HEK293T (cell line): ENCODE data around the gene PIM1.

Experiments used
- ARNT ChIP-seq: fragments of 450-650 bp; IDR thresholded peaks from 2 replicates; pipeline ENCODE4 v1.6.1; 2017; ENCODE audit warnings: mild to moderate bottlenecking
- BHLHE40 ChIP-seq: fragments of 450-650 bp; IDR thresholded peaks from 2 replicates; pipeline ENCODE4 v1.6.1; 2016; ENCODE audit warnings: mild to moderate bottlenecking, moderate library complexity, borderline replicate concordance
- CTBP1 ChIP-seq: fragments of 450-650 bp; IDR thresholded peaks from 2 replicates; pipeline ENCODE4 v1.6.1; 2016; ENCODE audit warnings: borderline replicate concordance
- ELF4 ChIP-seq: fragments of 450-650 bp; IDR thresholded peaks from 2 replicates; pipeline ENCODE4 v1.6.1; 2017; ENCODE audit warnings: antibody characterized with exemption
- FOXK2 ChIP-seq: fragments of 450-650 bp; IDR thresholded peaks from 2 replicates; pipeline ENCODE4 v1.6.1; 2016; ENCODE audit warnings: mild to moderate bottlenecking
- FOXM1 ChIP-seq: fragments of 450-650 bp; IDR thresholded peaks from 2 replicates; pipeline ENCODE4 v1.6.1; 2017; ENCODE audit warnings: mild to moderate bottlenecking, borderline replicate concordance
- L3MBTL2 ChIP-seq: fragments of 450-650 bp; conservative IDR thresholded peaks from 2 replicates; pipeline ENCODE4 v1.6.1; 2016; ENCODE audit warnings: mild to moderate bottlenecking
- TF ChIP-seq, protein P1 (sequence below): fragments of 450-650 bp; IDR thresholded peaks from 2 replicates; pipeline ENCODE4 v1.6.1; 2016

DNA sequence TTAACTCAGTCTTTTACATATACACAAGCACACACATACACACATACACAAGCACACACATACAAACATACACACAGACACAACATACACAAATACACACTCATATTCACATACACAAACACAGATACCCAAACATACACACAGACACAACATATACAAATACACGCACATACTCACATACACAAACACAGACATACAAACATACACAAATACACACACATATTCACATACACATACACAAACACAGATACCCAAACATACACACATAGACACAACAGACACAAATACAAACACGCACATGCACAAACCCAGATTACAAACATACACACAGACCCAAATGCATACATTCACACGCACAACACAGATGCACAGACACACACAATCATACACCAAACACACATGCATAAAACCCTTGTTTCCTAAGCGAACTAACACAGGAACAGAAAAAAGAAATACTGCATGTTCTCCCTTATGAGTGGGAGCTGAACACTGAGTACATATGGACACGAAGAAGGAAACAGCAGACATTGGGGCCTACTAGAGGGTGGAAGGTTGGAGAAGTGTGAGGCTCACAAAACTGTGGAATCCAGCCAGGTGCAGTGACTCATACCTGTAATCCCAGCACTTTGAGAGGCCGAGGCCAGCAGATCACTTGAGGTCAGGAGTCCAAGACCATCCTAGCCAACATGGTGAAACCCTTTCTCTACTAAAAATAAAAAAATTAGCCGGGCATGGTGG is 34.2 kb downstream of the PIM1 start:
- peak; percentile 31; the same call in 1 of the 2 replicates for TF ChIP-seq CTBP1
- TF ChIP-seq BHLHE40, result no peak
- TF ChIP-seq ELF4, result no peak
- no peak for TF ChIP-seq FOXM1
- TF ChIP-seq, protein P1, sequence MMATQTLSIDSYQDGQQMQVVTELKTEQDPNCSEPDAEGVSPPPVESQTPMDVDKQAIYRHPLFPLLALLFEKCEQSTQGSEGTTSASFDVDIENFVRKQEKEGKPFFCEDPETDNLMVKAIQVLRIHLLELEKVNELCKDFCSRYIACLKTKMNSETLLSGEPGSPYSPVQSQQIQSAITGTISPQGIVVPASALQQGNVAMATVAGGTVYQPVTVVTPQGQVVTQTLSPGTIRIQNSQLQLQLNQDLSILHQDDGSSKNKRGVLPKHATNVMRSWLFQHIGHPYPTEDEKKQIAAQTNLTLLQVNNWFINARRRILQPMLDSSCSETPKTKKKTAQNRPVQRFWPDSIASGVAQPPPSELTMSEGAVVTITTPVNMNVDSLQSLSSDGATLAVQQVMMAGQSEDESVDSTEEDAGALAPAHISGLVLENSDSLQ, result no peak
- no peak for TF ChIP-seq L3MBTL2
- TF ChIP-seq FOXK2, result no peak
- no peak for TF ChIP-seq ARNT
